HCT116 (cell line): ENCODE results near the gene ATRN.

ENCODE experiments used
- CTCF ChIP-seq, 3 experiments: fragments of 200-600 bp in 1 of 3; sonication (generic) in 1 of 3; IDR thresholded peaks in 2 of 3; conservative IDR thresholded peaks in 1 of 3; 2 replicates each; pipeline ENCODE4 v1.5.1; 2012 to 2017; ENCODE audit warnings: low read depth in 2 of 3, low read length in 2 of 3, antibody characterized with exemption in 1 of 3, borderline replicate concordance in 1 of 3, control low read depth in 1 of 3, mild to moderate bottlenecking in 1 of 3, mixed read lengths in 1 of 3, mixed run types in 1 of 3, moderate library complexity in 1 of 3; ENCODE audit not compliant: insufficient read depth in 1 of 3
- EGR1 ChIP-seq: IDR thresholded peaks from 2 replicates; pipeline ENCODE4 v1.6.1; 2012; ENCODE audit warnings: low read depth
- EZH2 ChIP-seq: fragments of 200-600 bp; sonication (generic); IDR thresholded peaks from 2 replicates; pipeline ENCODE4 v1.6.1; 2017; ENCODE audit warnings: antibody characterized with exemption, mixed run types
- EZH2phosphoT487 ChIP-seq: fragments of 200-600 bp; IDR thresholded peaks from 2 replicates; pipeline ENCODE4 v1.6.1; 2018; ENCODE audit warnings: antibody characterized with exemption, borderline replicate concordance
- MAX ChIP-seq: IDR thresholded peaks from 2 replicates; pipeline ENCODE4 v1.6.1; 2012
- POLR2A ChIP-seq: IDR thresholded peaks from 2 replicates; pipeline ENCODE4 v1.7.0; 2011; ENCODE audit warnings: borderline replicate concordance; ENCODE audit not compliant: insufficient read depth, insufficient read length; ENCODE audit errors: extremely low read depth
- POLR2AphosphoS5 ChIP-seq: IDR thresholded peaks from 2 replicates; pipeline ENCODE4 v1.6.1; 2011; ENCODE audit warnings: mild to moderate bottlenecking, low read depth, low read length, moderate library complexity
- RAD21 ChIP-seq: IDR thresholded peaks from 2 replicates; pipeline ENCODE4 v1.6.1; 2012; ENCODE audit warnings: low read depth, mild to moderate bottlenecking
- YY1 ChIP-seq: IDR thresholded peaks from 2 replicates; pipeline ENCODE4 v1.6.1; 2011; ENCODE audit warnings: low read length, low read depth, moderate library complexity, mild to moderate bottlenecking; ENCODE audit not compliant: insufficient replicate concordance; ENCODE audit errors: extremely low read depth
- ZFX ChIP-seq: fragments of 450-650 bp; IDR thresholded peaks from 2 replicates; pipeline ENCODE4 v1.6.1; 2017
- ZNF274 ChIP-seq: fragments of 200-500 bp; sonication (Bioruptor generic); IDR thresholded peaks from 2 replicates; pipeline ENCODE4 v1.6.1; 2014; ENCODE audit warnings: mild to moderate bottlenecking, low read depth, low read length, inconsistent platforms
- TF ChIP-seq, protein P1 (sequence below): IDR thresholded peaks from 2 replicates; pipeline ENCODE4 v1.6.1; 2011; ENCODE audit warnings: mild to moderate bottlenecking, low read length, moderate library complexity; ENCODE audit not compliant: insufficient replicate concordance; ENCODE audit errors: extremely low read depth
- TF ChIP-seq, protein P2 (sequence below): IDR thresholded peaks from 2 replicates; pipeline ENCODE4 v1.6.1; 2012; ENCODE audit warnings: low read depth

DNA sequence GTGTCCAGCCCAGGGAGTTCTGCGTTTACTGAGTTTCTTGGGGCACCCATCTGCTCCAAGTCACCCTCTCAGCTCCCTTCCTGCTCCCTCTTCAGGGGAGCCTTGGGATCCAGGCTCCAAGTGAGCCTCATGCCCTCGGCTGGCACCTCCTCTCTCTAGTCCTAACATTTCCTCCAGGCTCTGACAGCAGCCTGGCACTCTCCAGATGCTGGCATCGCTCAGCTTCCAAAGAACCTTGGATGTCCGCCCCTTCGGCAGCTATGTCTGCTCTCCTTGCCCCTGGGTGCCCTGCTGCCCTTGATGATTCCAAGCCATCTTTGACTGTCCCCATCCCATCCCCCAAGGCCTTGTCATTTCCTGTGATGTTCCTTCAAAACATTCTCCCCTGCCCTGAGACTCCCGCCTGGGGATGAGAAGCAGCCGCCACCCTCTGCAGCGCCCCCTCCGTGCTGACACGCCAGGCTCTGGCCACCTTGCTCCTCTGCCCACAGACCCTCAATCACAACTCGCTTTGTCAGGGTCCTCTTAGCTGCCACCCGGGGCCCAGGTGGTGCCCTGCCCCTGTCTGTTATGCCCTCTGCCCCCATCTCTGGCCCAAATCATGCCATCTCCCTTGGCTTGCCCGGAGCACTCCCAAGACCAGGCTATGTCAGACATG lies 199.0 kb downstream of the ATRN start:
- TF ChIP-seq CTCF (IDR thresholded peaks at IDR 0.05 in 2 of 3, conservative IDR thresholded peaks at IDR 0.05 in 1 of 3; ENCODE audit: borderline replicate concordance in 1 of 3, insufficient read depth in 1 of 3, low read depth in 2 of 3, low read length in 2 of 3) (no peak), RAD21 (no peak), MAX (no peak), EZH2phosphoT487 (no peak), POLR2AphosphoS5 (no peak), YY1 (no peak), POLR2A (no peak), ZFX (no peak), ZNF274 (no peak), EGR1 (no peak), EZH2 (no peak)
- TF ChIP-seq, protein P1, sequence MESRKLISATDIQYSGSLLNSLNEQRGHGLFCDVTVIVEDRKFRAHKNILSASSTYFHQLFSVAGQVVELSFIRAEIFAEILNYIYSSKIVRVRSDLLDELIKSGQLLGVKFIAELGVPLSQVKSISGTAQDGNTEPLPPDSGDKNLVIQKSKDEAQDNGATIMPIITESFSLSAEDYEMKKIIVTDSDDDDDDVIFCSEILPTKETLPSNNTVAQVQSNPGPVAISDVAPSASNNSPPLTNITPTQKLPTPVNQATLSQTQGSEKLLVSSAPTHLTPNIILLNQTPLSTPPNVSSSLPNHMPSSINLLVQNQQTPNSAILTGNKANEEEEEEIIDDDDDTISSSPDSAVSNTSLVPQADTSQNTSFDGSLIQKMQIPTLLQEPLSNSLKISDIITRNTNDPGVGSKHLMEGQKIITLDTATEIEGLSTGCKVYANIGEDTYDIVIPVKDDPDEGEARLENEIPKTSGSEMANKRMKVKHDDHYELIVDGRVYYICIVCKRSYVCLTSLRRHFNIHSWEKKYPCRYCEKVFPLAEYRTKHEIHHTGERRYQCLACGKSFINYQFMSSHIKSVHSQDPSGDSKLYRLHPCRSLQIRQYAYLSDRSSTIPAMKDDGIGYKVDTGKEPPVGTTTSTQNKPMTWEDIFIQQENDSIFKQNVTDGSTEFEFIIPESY = no peak
- TF ChIP-seq, protein P2, sequence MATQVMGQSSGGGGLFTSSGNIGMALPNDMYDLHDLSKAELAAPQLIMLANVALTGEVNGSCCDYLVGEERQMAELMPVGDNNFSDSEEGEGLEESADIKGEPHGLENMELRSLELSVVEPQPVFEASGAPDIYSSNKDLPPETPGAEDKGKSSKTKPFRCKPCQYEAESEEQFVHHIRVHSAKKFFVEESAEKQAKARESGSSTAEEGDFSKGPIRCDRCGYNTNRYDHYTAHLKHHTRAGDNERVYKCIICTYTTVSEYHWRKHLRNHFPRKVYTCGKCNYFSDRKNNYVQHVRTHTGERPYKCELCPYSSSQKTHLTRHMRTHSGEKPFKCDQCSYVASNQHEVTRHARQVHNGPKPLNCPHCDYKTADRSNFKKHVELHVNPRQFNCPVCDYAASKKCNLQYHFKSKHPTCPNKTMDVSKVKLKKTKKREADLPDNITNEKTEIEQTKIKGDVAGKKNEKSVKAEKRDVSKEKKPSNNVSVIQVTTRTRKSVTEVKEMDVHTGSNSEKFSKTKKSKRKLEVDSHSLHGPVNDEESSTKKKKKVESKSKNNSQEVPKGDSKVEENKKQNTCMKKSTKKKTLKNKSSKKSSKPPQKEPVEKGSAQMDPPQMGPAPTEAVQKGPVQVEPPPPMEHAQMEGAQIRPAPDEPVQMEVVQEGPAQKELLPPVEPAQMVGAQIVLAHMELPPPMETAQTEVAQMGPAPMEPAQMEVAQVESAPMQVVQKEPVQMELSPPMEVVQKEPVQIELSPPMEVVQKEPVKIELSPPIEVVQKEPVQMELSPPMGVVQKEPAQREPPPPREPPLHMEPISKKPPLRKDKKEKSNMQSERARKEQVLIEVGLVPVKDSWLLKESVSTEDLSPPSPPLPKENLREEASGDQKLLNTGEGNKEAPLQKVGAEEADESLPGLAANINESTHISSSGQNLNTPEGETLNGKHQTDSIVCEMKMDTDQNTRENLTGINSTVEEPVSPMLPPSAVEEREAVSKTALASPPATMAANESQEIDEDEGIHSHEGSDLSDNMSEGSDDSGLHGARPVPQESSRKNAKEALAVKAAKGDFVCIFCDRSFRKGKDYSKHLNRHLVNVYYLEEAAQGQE = no peak
